Stimulated activated CD8-positive, alpha-beta memory T cell treated with anti-CD3 and anti-CD28 coated beads, Interleukin-7, amount 100 ng/mL, for 24 hours (primary cell): Measurements from ENCODE around the gene GSTA4.

Source experiments
- DNase-seq: peaks from one replicate; pipeline ENCODE4 v3.0.0-alpha.2; 2020; ENCODE audit warnings: low read depth

Gene GSTA4

GRCh38 chr6:52995089-52995912, at the start of gene GSTA4:
TSS of gene GSTA4 (minus strand) at chr6:52995284. CDS start at chr6:52994243, 1,041 bp downstream.
- peak; percentile 78 for DNase-seq

GRCh38 chr6:53044572-53044971, 49.5 kb upstream of the GSTA4 start:
- DNase-seq, result no peak

GRCh38 chr6:53044071-53044470, 49.0 kb upstream of the GSTA4 start:
- no peak for DNase-seq

GRCh38 chr6:53043581-53043980, 48.5 kb upstream of the GSTA4 start:
- no peak for DNase-seq

- DNase-seq, result no peak
Measured at GRCh38 chr6:53042112-53042511, 47.0 kb upstream of the GSTA4 start.

GRCh38 chr6:53041356-53041755, 46.3 kb upstream of the GSTA4 start:
- no peak for DNase-seq

- no peak for DNase-seq
Measured at GRCh38 chr6:53038596-53038995, 43.5 kb upstream of the GSTA4 start.

GRCh38 chr6:53038141-53038540, 43.1 kb upstream of the GSTA4 start:
- no peak for DNase-seq

GRCh38 chr6:53035549-53036213, 40.6 kb upstream of the GSTA4 start:
- no peak for DNase-seq

GRCh38 chr6:53033764-53034163, 38.7 kb upstream of the GSTA4 start:
- DNase-seq, result no peak

- no peak for DNase-seq
Measured at GRCh38 chr6:53032849-53033248, 37.8 kb upstream of the GSTA4 start.

GRCh38 chr6:53031281-53031680, 36.2 kb upstream of the GSTA4 start:
- no peak for DNase-seq

GRCh38 chr6:53029761-53030160, 34.7 kb upstream of the GSTA4 start:
- DNase-seq, result no peak

- DNase-seq, result no peak
Measured at GRCh38 chr6:53029257-53029656, 34.2 kb upstream of the GSTA4 start.

GRCh38 chr6:53028467-53028866, 33.4 kb upstream of the GSTA4 start:
- no peak for DNase-seq

- no peak for DNase-seq
Measured at GRCh38 chr6:53027131-53027718, 32.1 kb upstream of the GSTA4 start.

- no peak for DNase-seq
Measured at GRCh38 chr6:53026526-53026925, 31.4 kb upstream of the GSTA4 start.

- no peak for DNase-seq
Measured at GRCh38 chr6:53023323-53023722, 28.2 kb upstream of the GSTA4 start.

- DNase-seq, result no peak
Measured at GRCh38 chr6:53020005-53020744, 25.1 kb upstream of the GSTA4 start.

- DNase-seq, result no peak
Measured at GRCh38 chr6:53018446-53018845, 23.4 kb upstream of the GSTA4 start.

- no peak for DNase-seq
Measured at GRCh38 chr6:53015486-53015885, 20.4 kb upstream of the GSTA4 start.

GRCh38 chr6:53014744-53015143, 19.7 kb upstream of the GSTA4 start:
- no peak for DNase-seq
